A549 (cell line): ENCODE data around the gene IST1. TPM values are rescaled to one million over a fixed set of nuclear protein-coding genes. Genes with fewer than 3 reads are reported as not detected.
"Not testable (repeated sequence)": the region's sequence is repeated elsewhere in the genome, so short reads cannot be mapped to it uniquely, and the experiment has no call there.

Experiments used
- ATAC-seq, 2 experiments: fragments of 200-7000 bp in 1 of 2; fragments of >200 bp in 1 of 2; cut with Nextera tagmentation in 1 of 2; cut with Tn5 transposase in 1 of 2; 3 replicates each; pipeline versions ENCODE4 v1.8.0 to v1.9.1; 2018 to 2020; ENCODE audit warnings: mild to moderate bottlenecking in 1 of 2, moderate library complexity in 1 of 2
- CTCF ChIA-PET: fragments of 300-600 bp; sonication (Branson Sonifier 250); formaldehyde crosslinking; extraction: SDS; loops from one replicate; lab custom pipeline; 2021; ENCODE audit warnings: antibody characterized with exemption, inconsistent platforms; lab: Yijun Ruan, JAX
- POLR2A ChIA-PET: fragments of 350-600 bp; formaldehyde crosslinking; extraction: SDS; loops from one replicate; lab custom pipeline; 2021; ENCODE audit warnings: antibody characterized with exemption, inconsistent platforms; lab: Yijun Ruan, JAX
- DNase-seq, 2 experiments: peaks; one replicate each; pipeline versions ENCODE4 v3.0.0 to v3.0.0-alpha.2; 2011 to 2016; ENCODE audit warnings: low read depth in 1 of 2, low spot score in 1 of 2
- FAIRE-seq: peaks from 2 replicates; lab custom pipeline; 2011; peaks lifted over from hg19 to GRCh38; lab: Jason Lieb, UNC
- H3K27ac ChIP-seq, 2 experiments: fragments of >200 bp; sonication (Bioruptor Twin); formaldehyde crosslinking; 3 replicates each; pipeline ENCODE4 v1.5.1; 2016 to 2017
- H3K4me1 ChIP-seq: fragments of >200 bp; sonication (Bioruptor Twin); formaldehyde crosslinking; 3 replicates; pipeline ENCODE4 v1.6.1; 2016
- H3K4me2 ChIP-seq: fragments of >200 bp; sonication (Bioruptor Twin); formaldehyde crosslinking; 3 replicates; pipeline ENCODE4 v1.6.1; 2016
- H3K4me3 ChIP-seq: fragments of >200 bp; sonication (Bioruptor Twin); formaldehyde crosslinking; 3 replicates; pipeline ENCODE4 v1.5.1; 2016
- H3K9me3 ChIP-seq: fragments of >200 bp; sonication (Bioruptor Twin); formaldehyde crosslinking; 3 replicates; pipeline ENCODE4 v1.6.1; 2016
- BHLHE40 ChIP-seq: IDR thresholded peaks from 2 replicates; pipeline ENCODE4 v1.6.1; 2012; ENCODE audit warnings: low read depth, low read length, inconsistent platforms
- FOSB ChIP-seq: fragments of 250-450 bp; sonication (Bioruptor Pico); IDR thresholded peaks from 2 replicates; pipeline ENCODE4 v1.5.0; 2020; ENCODE audit warnings: mild to moderate bottlenecking, moderate library complexity
- HEYL ChIP-seq: fragments of 250-450 bp; sonication (Bioruptor Pico); IDR thresholded peaks from 2 replicates; pipeline ENCODE4 v1.8.0; 2021; ENCODE audit warnings: mild to moderate bottlenecking, moderate library complexity
- HOXB13 ChIP-seq: fragments of 250-450 bp; sonication (Bioruptor Pico); IDR thresholded peaks from 2 replicates; pipeline ENCODE4 v1.5.0; 2020; ENCODE audit warnings: low read depth, mild to moderate bottlenecking, moderate library complexity
- JUNB ChIP-seq: fragments of >200 bp; sonication (Bioruptor Twin); formaldehyde crosslinking; IDR thresholded peaks from 2 replicates; pipeline ENCODE4 v1.6.1; 2016
- MYC ChIP-seq: IDR thresholded peaks from 2 replicates; pipeline ENCODE4 v1.6.1; 2012; ENCODE audit warnings: mild to moderate bottlenecking, inconsistent platforms, low read length, improper control_type of control experiment, borderline replicate concordance
- NPAS2 ChIP-seq: fragments of 250-450 bp; sonication (Bioruptor Pico); IDR thresholded peaks from 2 replicates; pipeline ENCODE4 v1.8.0; 2022; ENCODE audit warnings: mild to moderate bottlenecking, moderate library complexity, borderline replicate concordance
- NR3C1 ChIP-seq: fragments of >200 bp; sonication (Bioruptor Twin); formaldehyde crosslinking; IDR thresholded peaks from 3 replicates; pipeline ENCODE4 v1.6.1; 2017
- PHF8 ChIP-seq: fragments of 200-600 bp; sonication (generic); IDR thresholded peaks from 2 replicates; pipeline ENCODE4 v1.6.1; 2016; ENCODE audit warnings: low read depth, mild to moderate bottlenecking, antibody characterized with exemption, moderate library complexity, borderline replicate concordance
- RAD21 ChIP-seq, 2 experiments: fragments of >200 bp in 1 of 2; sonication (Bioruptor Twin) in 1 of 2; formaldehyde crosslinking in 1 of 2; IDR thresholded peaks in 1 of 2; conservative IDR thresholded peaks in 1 of 2; 2 replicates in 1 of 2; 3 replicates in 1 of 2; pipeline ENCODE4 v1.6.1; 2012 to 2018; ENCODE audit warnings: inconsistent platforms in 1 of 2
- RFX5 ChIP-seq: fragments of 450-650 bp; IDR thresholded peaks from 2 replicates; pipeline ENCODE4 v1.7.1; 2014; ENCODE audit warnings: antibody characterized with exemption, mild to moderate bottlenecking, moderate library complexity
- RNF2 ChIP-seq: fragments of 200-600 bp; sonication (generic); IDR thresholded peaks from 2 replicates; pipeline ENCODE4 v1.6.1; 2016; ENCODE audit warnings: low read depth, mild to moderate bottlenecking, antibody characterized with exemption, moderate library complexity, borderline replicate concordance
- TP53 ChIP-seq: fragments of 250-450 bp; sonication (Bioruptor Pico); IDR thresholded peaks from 2 replicates; pipeline ENCODE4 v1.5.0; 2021; ENCODE audit warnings: mild to moderate bottlenecking, moderate library complexity
- ZSCAN20 ChIP-seq: fragments of 250-450 bp; sonication (Bioruptor Pico); IDR thresholded peaks from 2 replicates; pipeline ENCODE4 v1.8.0; 2022; ENCODE audit warnings: mild to moderate bottlenecking, moderate library complexity
- WGBS: methylation state at CpG from one replicate; pipeline ENCODE4 v1.1.6; 2017; ENCODE audit errors: missing lambda C conversion rate; 5-methylcytosine and 5-hydroxymethylcytosine counted together
- polyA plus RNA-seq, 4 experiments: library from polyadenylated mRNA; depleted of rRNA in 3 of 4; stranded (reverse); fragments of >200 nt; fragmentation: RNase III in 1 of 4; extraction: RNeasy Plus Mini Kit Qiagen cat#74134 plus additional on column Dnase treatment in 1 of 4; gene quantifications; 2 replicates in 3 of 4; 3 replicates in 1 of 4; pipeline ENCODE4 v1.2.3, GENCODE V29; 2011 to 2017
- TF ChIP-seq, protein P1 (sequence below): fragments of >200 bp; sonication (Bioruptor Twin); formaldehyde crosslinking; IDR thresholded peaks from 2 replicates; pipeline ENCODE4 v1.6.1; 2016
- TF ChIP-seq, protein P2 (sequence below): IDR thresholded peaks from 2 replicates; pipeline ENCODE4 v1.6.1; 2012
- TF ChIP-seq, protein P3 (sequence below): fragments of 150-350 bp; IDR thresholded peaks from 2 replicates; pipeline ENCODE4 v1.6.1; 2014; ENCODE audit warnings: low read depth, mild to moderate bottlenecking, low read length
- TF ChIP-seq, protein P4 (sequence below): IDR thresholded peaks from 2 replicates; pipeline ENCODE4 v1.6.1; 2012
- TF ChIP-seq, protein P5 (sequence below): fragments of >200 bp; sonication (Bioruptor Twin); formaldehyde crosslinking; IDR thresholded peaks from 3 replicates; pipeline ENCODE4 v1.6.1; 2016

IST1 gene
- polyA plus RNA-seq, 2 of the 4 experiments (the other 2 are of a cell fraction), result 178 to 290 TPM

DNA sequence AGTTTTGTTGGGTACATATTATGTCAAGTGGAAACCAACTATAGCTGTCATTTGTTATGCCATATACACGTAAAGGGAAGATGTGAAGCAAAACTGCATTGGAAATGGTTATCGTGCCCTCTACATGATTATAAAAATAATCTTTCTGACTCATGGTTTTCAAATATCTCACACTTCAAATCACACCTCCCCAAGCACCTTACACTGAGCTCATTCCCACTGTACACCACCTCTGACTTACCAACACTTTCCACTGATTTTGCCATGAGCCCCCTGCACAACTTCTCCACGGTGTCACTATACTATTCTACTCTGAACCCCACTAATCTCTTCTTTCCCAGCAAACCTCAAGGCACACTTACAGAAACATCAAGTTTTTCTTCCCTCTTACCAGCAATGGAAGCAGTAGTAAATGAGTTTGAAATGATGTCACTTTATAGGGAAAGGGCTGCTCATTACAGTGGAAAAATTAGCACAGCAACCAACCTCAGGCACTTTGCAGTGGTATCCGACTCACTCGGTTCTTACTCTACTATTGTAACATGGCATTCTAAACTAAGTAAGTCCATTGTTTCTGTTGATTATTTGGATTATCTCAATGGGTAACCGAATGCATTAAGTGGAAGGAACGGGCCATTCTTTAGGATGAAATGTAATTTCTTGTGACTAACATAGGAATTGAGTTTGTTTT, 30.0 kb upstream of the IST1 start (continued):
- TF ChIP-seq FOSB (CRISPR knock-in tag) (no peak), BHLHE40 (no peak), NR3C1 (no peak)
- TF ChIP-seq, protein P1, sequence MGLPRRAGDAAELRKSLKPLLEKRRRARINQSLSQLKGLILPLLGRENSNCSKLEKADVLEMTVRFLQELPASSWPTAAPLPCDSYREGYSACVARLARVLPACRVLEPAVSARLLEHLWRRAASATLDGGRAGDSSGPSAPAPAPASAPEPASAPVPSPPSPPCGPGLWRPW, result no peak
- TF ChIP-seq, protein P2, sequence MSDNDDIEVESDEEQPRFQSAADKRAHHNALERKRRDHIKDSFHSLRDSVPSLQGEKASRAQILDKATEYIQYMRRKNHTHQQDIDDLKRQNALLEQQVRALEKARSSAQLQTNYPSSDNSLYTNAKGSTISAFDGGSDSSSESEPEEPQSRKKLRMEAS, result no peak

DNA sequence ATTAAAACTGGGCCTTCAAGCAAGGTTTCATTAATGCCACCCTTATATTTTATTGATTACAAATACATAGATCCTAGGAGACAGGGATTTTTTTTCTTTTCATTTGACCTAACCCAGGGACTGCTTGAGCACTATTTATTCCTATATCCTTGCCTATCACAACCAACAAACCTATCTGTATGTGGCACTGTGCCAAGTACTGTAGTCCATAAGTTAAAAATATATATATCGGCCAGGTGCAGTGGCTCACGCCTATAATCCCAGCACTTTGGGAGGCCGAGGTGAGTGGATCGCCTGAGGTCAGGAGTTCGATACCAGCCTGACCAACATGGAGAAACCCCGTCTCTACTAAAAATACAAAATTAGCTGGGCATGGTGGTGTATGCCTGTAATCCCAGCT, 28.2 kb upstream of the IST1 start:
- FAIRE-seq, POLR2A ChIA-PET, DNase-seq, H3K4me2 ChIP-seq, H3K4me3 ChIP-seq, H3K9me3 ChIP-seq, H3K4me1 ChIP-seq, ATAC-seq, H3K27ac ChIP-seq: not testable (repeated sequence)
- 95% methylated on average over 6 of the region's 6 CpGs for WGBS
- CTCF ChIA-PET, result interaction anchor here (0.6 to 5.1 kb wide), 2 partner anchors 15 to 1116 kb away, joined by 3 to 30 read pairs; partner anchors contain the start of gene ZNF821

DNA sequence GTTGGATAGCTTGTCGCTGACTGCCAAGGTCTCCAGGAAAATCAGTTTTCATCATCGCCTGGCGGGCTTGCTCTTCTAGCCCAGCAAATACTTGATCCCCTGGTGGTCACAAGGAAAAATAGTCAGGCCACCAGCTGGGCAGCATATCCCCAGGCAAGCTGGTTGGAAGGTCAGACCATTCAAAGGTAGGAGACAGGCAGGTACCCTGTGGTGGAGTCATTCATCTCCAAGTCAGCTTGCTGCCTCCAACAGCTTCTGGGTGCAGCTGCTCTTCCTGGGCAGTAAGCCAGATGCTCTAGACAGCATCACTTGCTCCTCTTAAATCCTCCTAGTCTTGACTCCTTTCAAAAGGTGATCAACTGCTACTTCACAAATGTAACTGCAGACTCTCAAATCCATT, 27.4 kb upstream of the IST1 start:
- CTCF ChIA-PET, result interaction anchor here (5.1 kb wide), 1 partner anchor 15 kb away, joined by 30 read pairs; the partner anchor contains the start of gene ZNF821

DNA sequence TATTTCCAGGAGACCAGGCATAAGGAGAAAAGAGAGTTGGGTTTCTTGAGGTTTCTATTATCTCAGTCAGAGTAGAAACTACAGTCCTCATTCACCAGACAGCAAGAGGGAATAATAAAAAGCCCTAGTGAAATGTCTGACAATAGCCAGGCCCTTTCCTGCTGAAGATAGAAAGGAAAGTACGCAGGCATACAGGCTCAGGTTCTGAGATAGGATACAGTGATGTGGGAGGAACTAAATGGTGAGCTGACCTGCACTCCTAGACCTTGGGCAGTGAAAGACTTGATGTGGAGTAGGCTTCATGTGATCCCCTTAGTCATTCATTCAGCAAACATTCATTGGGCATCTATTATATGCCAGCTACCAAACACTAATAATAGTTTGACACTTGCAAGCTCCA, 26.2 kb upstream of the IST1 start:
- 88% methylated on average over 1 of the region's 1 CpG for WGBS
- no peak for DNase-seq
- ChIA-PET CTCF (interaction anchor here (1.2 to 1.4 kb wide), 2 partner anchors 10 to 14 kb away, joined by 3 to 8 read pairs; partner anchors contain the start of gene ZNF821), POLR2A (no interaction called here)
- no peaks in the 10 kb centered on the region for H3K4me1 ChIP-seq
- H3K4me3 ChIP-seq, result no peak overlapping the region
- H3K9me3 ChIP-seq, result no peaks in the 10 kb centered on the region
- H3K27ac ChIP-seq, result no peak overlapping the region
- TF ChIP-seq JUNB (no peak), RNF2 (no peak), MYC (no peak), NPAS2 (CRISPR knock-in tag) (no peak), PHF8 (no peak), RFX5 (no peak), ZSCAN20 (CRISPR knock-in tag) (no peak), HOXB13 (no peak), RAD21 (conservative IDR thresholded peaks at IDR 0.05 in 1 of 2, IDR thresholded peaks at IDR 0.05 in 1 of 2) (no peak), HEYL (no peak)
- TF ChIP-seq, protein P3, sequence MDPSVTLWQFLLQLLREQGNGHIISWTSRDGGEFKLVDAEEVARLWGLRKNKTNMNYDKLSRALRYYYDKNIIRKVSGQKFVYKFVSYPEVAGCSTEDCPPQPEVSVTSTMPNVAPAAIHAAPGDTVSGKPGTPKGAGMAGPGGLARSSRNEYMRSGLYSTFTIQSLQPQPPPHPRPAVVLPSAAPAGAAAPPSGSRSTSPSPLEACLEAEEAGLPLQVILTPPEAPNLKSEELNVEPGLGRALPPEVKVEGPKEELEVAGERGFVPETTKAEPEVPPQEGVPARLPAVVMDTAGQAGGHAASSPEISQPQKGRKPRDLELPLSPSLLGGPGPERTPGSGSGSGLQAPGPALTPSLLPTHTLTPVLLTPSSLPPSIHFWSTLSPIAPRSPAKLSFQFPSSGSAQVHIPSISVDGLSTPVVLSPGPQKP, result no peak
- TF ChIP-seq, protein P4, sequence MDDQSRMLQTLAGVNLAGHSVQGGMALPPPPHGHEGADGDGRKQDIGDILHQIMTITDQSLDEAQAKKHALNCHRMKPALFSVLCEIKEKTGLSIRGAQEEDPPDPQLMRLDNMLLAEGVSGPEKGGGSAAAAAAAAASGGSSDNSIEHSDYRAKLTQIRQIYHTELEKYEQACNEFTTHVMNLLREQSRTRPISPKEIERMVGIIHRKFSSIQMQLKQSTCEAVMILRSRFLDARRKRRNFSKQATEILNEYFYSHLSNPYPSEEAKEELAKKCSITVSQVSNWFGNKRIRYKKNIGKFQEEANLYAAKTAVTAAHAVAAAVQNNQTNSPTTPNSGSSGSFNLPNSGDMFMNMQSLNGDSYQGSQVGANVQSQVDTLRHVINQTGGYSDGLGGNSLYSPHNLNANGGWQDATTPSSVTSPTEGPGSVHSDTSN, result no peak
- TF ChIP-seq, protein P5, sequence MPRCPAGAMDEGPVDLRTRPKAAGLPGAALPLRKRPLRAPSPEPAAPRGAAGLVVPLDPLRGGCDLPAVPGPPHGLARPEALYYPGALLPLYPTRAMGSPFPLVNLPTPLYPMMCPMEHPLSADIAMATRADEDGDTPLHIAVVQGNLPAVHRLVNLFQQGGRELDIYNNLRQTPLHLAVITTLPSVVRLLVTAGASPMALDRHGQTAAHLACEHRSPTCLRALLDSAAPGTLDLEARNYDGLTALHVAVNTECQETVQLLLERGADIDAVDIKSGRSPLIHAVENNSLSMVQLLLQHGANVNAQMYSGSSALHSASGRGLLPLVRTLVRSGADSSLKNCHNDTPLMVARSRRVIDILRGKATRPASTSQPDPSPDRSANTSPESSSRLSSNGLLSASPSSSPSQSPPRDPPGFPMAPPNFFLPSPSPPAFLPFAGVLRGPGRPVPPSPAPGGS, result no peak
- ATAC-seq, result no peak
- no peak for FAIRE-seq
- H3K4me2 ChIP-seq, result no peak overlapping the region

More for the DNA sequence above, 27.4 kb upstream of the IST1 start:
- H3K9me3 ChIP-seq, result no peaks in the 10 kb centered on the region
- no peak overlapping the region for H3K27ac ChIP-seq
- WGBS, result 95% methylated on average over 3 of the region's 3 CpGs
- no peak overlapping the region for H3K4me3 ChIP-seq
- POLR2A ChIA-PET, result interaction anchor here (0.9 kb wide), 1 partner anchor 59 kb away, joined by 5 read pairs; no protein-coding TSS in a partner anchor
- TF ChIP-seq TP53 (CRISPR knock-in tag), result no peak
- TF ChIP-seq, protein P5, result no peak
- FAIRE-seq, result no peak
- no peaks in the 10 kb centered on the region for H3K4me1 ChIP-seq
- no peak overlapping the region for H3K4me2 ChIP-seq
- no peak for DNase-seq
- no peak for ATAC-seq
